GM23248 (cell line): Measurements from ENCODE around the gene LANCL1. TPM values are rescaled to one million over a fixed set of nuclear protein-coding genes. Genes with fewer than 3 reads are reported as not detected.
A peak's percentile ranks its signal among the peaks of the same experiment; 100 is the strongest.

Experiments used
- DNase-seq: peaks from one replicate; pipeline ENCODE4 v3.0.0-alpha.2; 2015
- H2AFZ ChIP-seq: fragments of 200-600 bp; sonication (generic); 2 replicates; pipeline ENCODE4 v1.6.1; 2016; ENCODE audit warnings: antibody characterized with exemption
- H3F3A ChIP-seq: fragments of 200-600 bp; sonication (generic); 2 replicates; pipeline ENCODE4 v1.6.1; 2016; ENCODE audit warnings: mild to moderate bottlenecking, antibody characterized with exemption, mixed run types; ENCODE audit not compliant: insufficient read depth
- H3K27ac ChIP-seq: fragments of 200-600 bp; sonication (generic); 2 replicates; pipeline ENCODE4 v1.5.1; 2016; ENCODE audit warnings: mild to moderate bottlenecking
- H3K27me3 ChIP-seq: fragments of 200-600 bp; sonication (generic); replicated peaks from 2 replicates; pipeline ENCODE4 v1.6.1; 2016; ENCODE audit warnings: mild to moderate bottlenecking; ENCODE audit not compliant: insufficient read depth
- H3K36me3 ChIP-seq: fragments of 200-600 bp; sonication (generic); 2 replicates; pipeline ENCODE4 v1.6.1; 2016; ENCODE audit warnings: low read depth, mild to moderate bottlenecking
- H3K4me1 ChIP-seq: fragments of 200-600 bp; sonication (generic); 2 replicates; pipeline ENCODE4 v1.6.1; 2016; ENCODE audit warnings: mild to moderate bottlenecking; ENCODE audit not compliant: insufficient read depth
- H3K4me2 ChIP-seq: fragments of 200-600 bp; sonication (generic); one replicate; pipeline ENCODE4 v1.6.1; 2016; ENCODE audit warnings: mild to moderate bottlenecking; ENCODE audit not compliant: unreplicated experiment
- H3K4me3 ChIP-seq: fragments of 200-600 bp; sonication (generic); 2 replicates; pipeline ENCODE4 v1.5.1; 2016; ENCODE audit warnings: mild to moderate bottlenecking
- H3K79me2 ChIP-seq: fragments of 200-600 bp; sonication (generic); 2 replicates; pipeline ENCODE4 v1.6.1; 2016; ENCODE audit warnings: mild to moderate bottlenecking; ENCODE audit not compliant: insufficient read depth
- H3K9ac ChIP-seq: fragments of 200-600 bp; sonication (generic); 2 replicates; pipeline ENCODE4 v1.6.1; 2016; ENCODE audit warnings: mild to moderate bottlenecking
- H3K9me2 ChIP-seq: fragments of 200-600 bp; sonication (generic); 2 replicates; pipeline ENCODE4 v1.6.1; 2016; ENCODE audit warnings: mixed run types, mild to moderate bottlenecking, moderate library complexity; ENCODE audit not compliant: insufficient read depth
- H3K9me3 ChIP-seq: fragments of 200-600 bp; sonication (generic); one replicate; pipeline ENCODE4 v1.6.1; 2017; ENCODE audit warnings: low read depth
- H4K20me1 ChIP-seq: fragments of 200-600 bp; sonication (generic); 2 replicates; pipeline ENCODE4 v1.6.0; 2016; ENCODE audit not compliant: insufficient read depth
- EZH2 ChIP-seq: fragments of 200-600 bp; sonication (generic); IDR thresholded peaks from 2 replicates; pipeline ENCODE4 v1.6.1; 2018; ENCODE audit warnings: antibody characterized with exemption, mild to moderate bottlenecking; ENCODE audit not compliant: insufficient read depth, poor library complexity, severe bottlenecking
- EZH2phosphoT487 ChIP-seq: fragments of 200-600 bp; sonication (generic); IDR thresholded peaks from 2 replicates; pipeline ENCODE4 v1.6.1; 2018; ENCODE audit warnings: antibody characterized with exemption, moderate library complexity, mild to moderate bottlenecking, low read depth; ENCODE audit not compliant: insufficient read depth
- WGBS, 2 experiments: methylation state at CpG; one replicate each; pipeline ENCODE4 v1.1.6; 2015 to 2017; ENCODE audit warnings: low lambda C conversion rate in 2 of 2, low coverage in 1 of 2; ENCODE audit errors: missing lambda C conversion rate in 2 of 2; 5-methylcytosine and 5-hydroxymethylcytosine counted together
- in situ Hi-C: fragments of 300-500 bp; cut with MboI; formaldehyde crosslinking; loops from 2 replicates; pipeline ENCODE4 v1.15.0; 2020
- polyA plus RNA-seq: library from polyadenylated mRNA; unstranded; fragments of >200 nt; fragmentation: Nextera tagmentation; extraction: Ambion mirVana; gene quantifications from 2 replicates; pipeline ENCODE4 v1.2.1, GENCODE V29; 2016
- total RNA-seq: library from RNA; depleted of rRNA; stranded (reverse); fragments of >200 nt; shearing (Covaris generic); gene quantifications from 2 replicates; pipeline ENCODE4 v1.2.3, GENCODE V29; 2014

The LANCL1 gene
- total and polyA plus RNA-seq, 2 experiments from 2014 or later, result 33.8 to 37.9 TPM

DNA sequence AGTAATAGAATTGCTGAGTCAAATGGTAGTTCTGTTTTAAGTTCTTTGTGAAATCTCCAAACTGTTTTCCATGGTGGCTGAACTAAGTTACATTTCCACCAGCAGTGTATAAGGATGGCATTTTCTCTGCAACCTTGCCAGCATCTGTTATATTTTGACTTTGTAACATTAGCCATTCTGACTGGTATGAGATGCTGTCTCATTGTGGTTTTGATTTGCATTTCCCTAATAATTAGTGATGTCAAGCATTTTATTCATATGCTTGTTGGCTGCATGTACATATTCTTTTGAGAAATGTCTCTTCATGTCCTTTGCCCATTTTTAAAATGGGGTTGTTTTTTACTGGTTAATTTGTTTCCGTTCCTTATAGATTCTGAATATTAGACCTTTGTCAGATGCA lies 63.9 kb downstream of the LANCL1 start:
- Histone ChIP-seq H2AFZ (no peak overlapping the region), H3K27ac (no peak overlapping the region), H3K27me3 (no peaks in the 10 kb centered on the region), H3K79me2 (no peaks in the 10 kb centered on the region), H3K9me3 (no peaks in the 10 kb centered on the region), H3K36me3 (no peaks in the 10 kb centered on the region), H3K9ac (no peak overlapping the region), H3K4me2 (no peak overlapping the region), H3K9me2 (no peaks in the 10 kb centered on the region), H3F3A (no peaks in the 10 kb centered on the region), H4K20me1 (no peaks in the 10 kb centered on the region), H3K4me1 (no peaks in the 10 kb centered on the region), H3K4me3 (no peak overlapping the region)
- no peak for TF ChIP-seq EZH2phosphoT487
- TF ChIP-seq EZH2, result no peak
- WGBS, 2 experiments, result 83 to 86% methylated on average over 1 of the region's 1 CpG
- DNase-seq, result no peak
- in situ Hi-C loops, result no loop called here

DNA sequence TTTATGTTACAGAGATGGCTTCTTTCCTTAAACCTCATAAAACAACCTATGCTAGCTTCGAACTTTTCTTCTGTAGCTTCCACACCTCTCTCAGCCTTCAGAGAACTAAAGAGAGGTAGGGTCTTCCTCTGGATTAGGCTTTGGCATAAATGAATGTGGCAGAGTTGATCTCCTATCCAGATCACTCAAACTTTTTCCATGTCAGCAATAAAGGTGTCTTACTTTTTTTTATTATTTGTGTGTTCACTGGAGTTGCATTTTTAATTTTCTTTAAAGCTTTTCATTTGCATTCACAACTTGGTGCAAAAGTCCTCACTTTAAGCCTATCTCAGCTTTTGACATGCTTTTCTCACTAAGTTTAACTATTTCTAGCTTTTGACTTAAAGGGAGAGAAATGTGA lies 66.0 kb downstream of the LANCL1 start:
- Histone ChIP-seq H3K4me1 (no peaks in the 10 kb centered on the region), H3K27me3 (no peaks in the 10 kb centered on the region), H3K4me3 (no peak overlapping the region), H2AFZ (no peak overlapping the region), H3K79me2 (no peaks in the 10 kb centered on the region), H4K20me1 (no peaks in the 10 kb centered on the region), H3K9ac (no peak overlapping the region), H3F3A (no peaks in the 10 kb centered on the region), H3K9me2 (no peaks in the 10 kb centered on the region), H3K27ac (no peak overlapping the region), H3K4me2 (no peak overlapping the region), H3K9me3 (no peaks in the 10 kb centered on the region), H3K36me3 (no peaks in the 10 kb centered on the region)
- no peak for DNase-seq
- no peak for TF ChIP-seq EZH2
- no peak for TF ChIP-seq EZH2phosphoT487
- in situ Hi-C loops, result no loop called here
- 10 to 12% methylated on average over 1 of the region's 1 CpG for WGBS, 2 experiments

- H3K36me3 ChIP-seq, result no peaks in the 10 kb centered on the region
- WGBS, 2 experiments, result 39 to 51% methylated on average over 3 of the region's 3 CpGs
- no peaks in the 10 kb centered on the region; the same call in 1 of the 2 replicates for H3K27me3 ChIP-seq
- no peak overlapping the region for H3K4me3 ChIP-seq
- H3K9me3 ChIP-seq, result no peaks in the 10 kb centered on the region
- no peak for TF ChIP-seq EZH2phosphoT487
- TF ChIP-seq EZH2, result no peak
- H3K79me2 ChIP-seq, result no peaks in the 10 kb centered on the region
- no peaks in the 10 kb centered on the region for H3K9me2 ChIP-seq
- no peaks in the 10 kb centered on the region for H3F3A ChIP-seq
- peak; percentile 29 for DNase-seq
- in situ Hi-C loops, result no loop called here
- H4K20me1 ChIP-seq, result no peaks in the 10 kb centered on the region
- H3K4me1 ChIP-seq, result no peaks in the 10 kb centered on the region
- H3K9ac ChIP-seq, result no peak overlapping the region
- no peak overlapping the region for H3K27ac ChIP-seq
- H3K4me2 ChIP-seq, result no peak overlapping the region
- H2AFZ ChIP-seq, result no peak overlapping the region
These were observed 77.0 kb downstream of the LANCL1 start for GRCh38 chr2:210399440-210400041.

DNA sequence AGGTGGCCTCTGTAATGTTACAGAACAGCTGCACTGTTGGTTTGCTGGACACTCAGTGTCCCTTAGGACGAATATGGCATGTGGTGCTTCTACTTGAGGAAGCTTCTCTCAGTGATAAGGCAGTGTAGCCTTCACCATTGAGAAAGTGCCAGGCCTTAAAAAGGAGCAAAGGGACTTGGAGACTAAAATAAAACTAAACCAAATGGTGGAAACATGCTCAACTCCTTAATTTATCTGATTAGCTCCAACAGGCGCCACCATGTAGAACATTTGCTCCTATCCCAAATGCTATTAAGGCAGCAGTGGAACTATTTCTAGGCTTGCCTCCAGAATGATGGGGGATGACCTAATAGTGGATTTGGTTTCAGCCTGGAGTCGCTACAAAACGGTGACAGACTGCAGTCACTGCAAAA lies 84.1 kb downstream of the LANCL1 start:
- in situ Hi-C loops, result no loop called here
- no peaks in the 10 kb centered on the region for H3K9me3 ChIP-seq
- no peak overlapping the region for H3K27ac ChIP-seq
- no peaks in the 10 kb centered on the region for H3F3A ChIP-seq
- H4K20me1 ChIP-seq, result no peaks in the 10 kb centered on the region
- WGBS, 2 experiments, result 0 to 2% methylated on average over 4 of the region's 4 CpGs
- no peaks in the 10 kb centered on the region for H3K4me1 ChIP-seq
- no peak overlapping the region for H2AFZ ChIP-seq
- peaks cover 5% of the 10 kb centered on the region; the same call in 1 of the 2 replicates for H3K27me3 ChIP-seq
- TF ChIP-seq EZH2phosphoT487 (no peak), EZH2 (no peak)
- no peaks in the 10 kb centered on the region for H3K36me3 ChIP-seq
- H3K4me2 ChIP-seq, result no peak overlapping the region
- DNase-seq, result no peak
- no peaks in the 10 kb centered on the region for H3K79me2 ChIP-seq
- no peak overlapping the region for H3K9ac ChIP-seq
- no peak overlapping the region for H3K4me3 ChIP-seq
- no peaks in the 10 kb centered on the region for H3K9me2 ChIP-seq
